ENCODE measurements around the gene ARHGEF10L. TPM values are rescaled to one million over a fixed set of nuclear protein-coding genes. Genes with fewer than 3 reads are reported as not detected.

The ARHGEF10L gene
- total and polyA plus RNA-seq, 8 donors, result 16.8 to 39.6 (median 21.1) TPM

DNA sequence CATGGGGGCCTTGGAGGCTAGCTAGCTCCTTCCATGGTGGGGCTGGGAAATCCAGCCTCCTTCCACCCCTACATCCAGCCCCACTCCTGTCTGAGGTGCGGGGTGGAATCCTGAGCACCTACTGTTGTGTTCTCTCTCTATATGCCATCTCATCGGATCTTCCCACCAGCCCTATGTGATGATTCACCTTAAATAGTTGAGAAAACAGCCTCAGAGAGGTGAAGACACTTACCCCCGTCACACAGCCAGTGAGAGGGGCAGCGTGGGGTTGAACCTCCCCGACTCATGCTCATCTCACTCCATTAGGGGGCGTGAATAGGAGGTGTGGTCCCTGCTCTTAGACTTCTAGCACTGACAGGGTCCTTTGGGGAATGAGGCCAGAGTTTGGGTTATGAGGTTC, 184.7 kb downstream of the ARHGEF10L start:
- DNase-seq, result no peak
- no peak for TF ChIP-seq CTCF (IDR thresholded peaks at IDR 0.05)
- peaks cover 0 to 5% of the 10 kb centered on the region in 2 donors for H3K9me3 ChIP-seq
- no peak for ATAC-seq
- peaks cover 0 to 28% of the 10 kb centered on the region in 2 donors for H3K27me3 ChIP-seq
- H3K36me3 ChIP-seq, result no peaks in the 10 kb centered on the region
- H3K4me3 ChIP-seq, result no peak overlapping the region
- intact Hi-C loops (cut with DNase I), result no loop called here
- no peaks in the 10 kb centered on the region for H3K4me1 ChIP-seq
- no peak overlapping the region for H3K27ac ChIP-seq

DNA sequence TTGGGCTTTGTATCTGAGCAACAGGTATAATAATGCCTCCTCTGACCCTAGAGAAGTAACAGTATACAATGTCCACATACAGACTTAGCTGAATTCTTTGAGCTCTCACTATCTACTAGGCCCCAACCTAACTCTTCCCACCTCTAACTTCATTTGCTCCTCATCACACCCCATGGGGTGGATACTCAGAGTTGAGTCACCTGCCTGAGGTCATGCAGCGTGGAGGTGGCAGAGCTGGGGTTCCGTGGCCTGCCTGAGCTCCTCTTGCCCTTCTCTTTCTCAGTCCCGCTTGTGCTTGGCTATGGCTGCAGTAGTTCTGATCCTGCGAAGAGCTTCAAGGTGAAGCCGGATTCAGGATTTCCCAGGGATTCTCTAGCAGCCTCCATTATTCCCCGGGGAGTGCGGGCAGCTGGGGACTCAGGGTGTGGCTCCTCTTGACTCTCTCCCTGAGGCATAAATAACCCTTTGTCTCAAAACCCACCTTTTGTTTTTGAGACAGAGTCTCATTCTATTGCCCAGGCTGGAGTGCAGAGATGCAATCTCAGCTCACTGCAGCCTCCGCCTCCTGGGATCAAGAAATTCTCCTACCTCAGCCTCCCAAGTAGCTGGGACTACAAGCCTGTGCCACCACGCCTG, 185.7 kb downstream of the ARHGEF10L start:
- no peak overlapping the region for H3K4me3 ChIP-seq
- TF ChIP-seq CTCF (IDR thresholded peaks at IDR 0.05), result no peak
- H3K27me3 ChIP-seq, result peaks cover 0 to 35% of the 10 kb centered on the region in 2 donors
- DNase-seq (no peak), ATAC-seq (no peak)
- H3K27ac ChIP-seq, result no peak overlapping the region
- H3K9me3 ChIP-seq, result peaks cover 0 to 5% of the 10 kb centered on the region in 2 donors
- intact Hi-C loops (cut with DNase I), result no loop called here
- no peaks in the 10 kb centered on the region for H3K36me3 ChIP-seq
- H3K4me1 ChIP-seq, result no peaks in the 10 kb centered on the region

GRCh38 chr1:17725811-17726582, 186.5 kb downstream of the ARHGEF10L start:
- Histone ChIP-seq H3K4me1 (no peaks in the 10 kb centered on the region), H3K4me3 (no peak overlapping the region), H3K27me3 (peaks cover 0 to 36% of the 10 kb centered on the region in 2 donors), H3K9me3 (peaks cover 0 to 5% of the 10 kb centered on the region in 2 donors), H3K36me3 (no peaks in the 10 kb centered on the region), H3K27ac (no peak overlapping the region)
- ATAC-seq (no peak), DNase-seq (no peak)
- intact Hi-C loops (cut with DNase I), result no loop called here
- no peak for TF ChIP-seq CTCF (IDR thresholded peaks at IDR 0.05)

- TF ChIP-seq CTCF (IDR thresholded peaks at IDR 0.05), result no peak
Measured at GRCh38 chr1:17728123-17728712, 188.7 kb downstream of the ARHGEF10L start.

DNA sequence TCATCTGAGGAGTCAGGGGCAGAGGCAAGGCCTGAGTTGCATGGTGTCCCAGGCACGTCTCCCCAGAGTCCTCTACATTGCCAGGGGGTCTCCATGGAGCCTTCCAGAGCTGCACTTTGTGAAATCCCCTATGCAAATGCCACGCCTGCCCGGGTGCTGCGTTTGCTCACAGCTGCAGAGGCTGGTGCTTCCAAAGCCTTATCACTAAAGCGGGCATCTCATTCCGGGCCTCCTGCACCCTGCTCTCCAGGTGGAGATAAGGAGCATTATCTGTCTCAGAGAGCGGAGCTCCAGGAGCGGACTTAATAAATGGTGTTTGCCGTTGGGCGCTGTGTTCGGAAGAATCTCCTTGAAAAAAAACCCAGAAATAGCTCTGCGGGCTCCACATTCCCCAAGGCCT, 189.8 kb downstream of the ARHGEF10L start:
- Histone ChIP-seq H3K4me3 (no peak overlapping the region), H3K27ac (no peak overlapping the region), H3K27me3 (peaks cover 0 to 36% of the 10 kb centered on the region in 2 donors), H3K9me3 (peaks cover 0 to 5% of the 10 kb centered on the region in 2 donors), H3K4me1 (no peaks in the 10 kb centered on the region), H3K36me3 (no peaks in the 10 kb centered on the region)
- ATAC-seq, result no peak
- DNase-seq, result no peak
- no peak for TF ChIP-seq CTCF (IDR thresholded peaks at IDR 0.05)
- intact Hi-C loops (cut with DNase I), result no loop called here

More at GRCh38 chr1:17728123-17728712, 188.7 kb downstream of the ARHGEF10L start:
- Histone ChIP-seq H3K9me3 (peaks cover 0 to 5% of the 10 kb centered on the region in 2 donors), H3K27me3 (peaks cover 0 to 44% of the 10 kb centered on the region in 2 donors), H3K36me3 (no peaks in the 10 kb centered on the region), H3K27ac (no peak overlapping the region), H3K4me1 (no peaks in the 10 kb centered on the region), H3K4me3 (no peak overlapping the region)
- no peak for DNase-seq
- intact Hi-C loops (cut with DNase I), result no loop called here
- ATAC-seq, result no peak
